ENCODE data around the gene DOK6. TPM values are rescaled to one million over a fixed set of nuclear protein-coding genes. Genes with fewer than 3 reads are reported as not detected.

Gene DOK6
- total and polyA plus RNA-seq, 10 donors: 0.09 to 2.0 (median 0.40) TPM

DNA sequence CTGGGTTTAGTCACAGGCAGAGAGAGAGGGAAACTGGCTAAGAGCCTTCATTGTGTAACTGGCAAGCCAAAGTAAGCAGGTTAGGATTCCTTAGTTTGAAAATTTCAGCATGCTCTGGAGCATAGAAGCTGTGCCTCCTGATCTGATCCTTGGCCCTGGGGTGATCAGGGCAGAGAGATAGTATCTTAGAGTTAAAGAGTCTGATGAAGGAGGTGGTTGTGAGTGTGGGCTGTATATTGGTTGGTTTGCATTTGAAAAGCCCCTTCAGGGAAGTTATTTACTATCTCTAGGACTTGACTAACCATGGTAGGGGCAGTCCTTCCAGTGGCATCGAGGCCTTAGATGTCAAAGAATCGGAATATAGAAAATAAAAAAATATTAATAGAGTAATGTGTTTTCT, 316.9 kb downstream of the DOK6 start:
- no peak for DNase-seq
- no peaks in the 10 kb centered on the region for H3K27me3 ChIP-seq (replicated peaks in 1 of 7)
- no peaks in the 10 kb centered on the region for H3K4me1 ChIP-seq
- H3K27ac ChIP-seq: no peak overlapping the region
- no peaks in the 10 kb centered on the region for H3K36me3 ChIP-seq
- peaks cover 8 to 40% (median 32%) of the 10 kb centered on the region in 8 donors for H3K9me3 ChIP-seq
- TF ChIP-seq POLR2A (IDR thresholded peaks at IDR 0.05): no peak
- TF ChIP-seq POLR2AphosphoS5 (IDR thresholded peaks at IDR 0.05): no peak
- TF ChIP-seq, protein P1, sequence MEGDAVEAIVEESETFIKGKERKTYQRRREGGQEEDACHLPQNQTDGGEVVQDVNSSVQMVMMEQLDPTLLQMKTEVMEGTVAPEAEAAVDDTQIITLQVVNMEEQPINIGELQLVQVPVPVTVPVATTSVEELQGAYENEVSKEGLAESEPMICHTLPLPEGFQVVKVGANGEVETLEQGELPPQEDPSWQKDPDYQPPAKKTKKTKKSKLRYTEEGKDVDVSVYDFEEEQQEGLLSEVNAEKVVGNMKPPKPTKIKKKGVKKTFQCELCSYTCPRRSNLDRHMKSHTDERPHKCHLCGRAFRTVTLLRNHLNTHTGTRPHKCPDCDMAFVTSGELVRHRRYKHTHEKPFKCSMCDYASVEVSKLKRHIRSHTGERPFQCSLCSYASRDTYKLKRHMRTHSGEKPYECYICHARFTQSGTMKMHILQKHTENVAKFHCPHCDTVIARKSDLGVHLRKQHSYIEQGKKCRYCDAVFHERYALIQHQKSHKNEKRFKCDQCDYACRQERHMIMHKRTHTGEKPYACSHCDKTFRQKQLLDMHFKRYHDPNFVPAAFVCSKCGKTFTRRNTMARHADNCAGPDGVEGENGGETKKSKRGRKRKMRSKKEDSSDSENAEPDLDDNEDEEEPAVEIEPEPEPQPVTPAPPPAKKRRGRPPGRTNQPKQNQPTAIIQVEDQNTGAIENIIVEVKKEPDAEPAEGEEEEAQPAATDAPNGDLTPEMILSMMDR (IDR thresholded peaks at IDR 0.05 in 8 of 11, conservative IDR thresholded peaks at IDR 0.05 in 3 of 11): no peak
- WGBS, 5 donors: 82 to 98% (median 88%) methylated on average over 2 of the region's 2 CpGs
- no peak overlapping the region for H3K4me3 ChIP-seq
- intact Hi-C loops (cut with DNase I; ENCODE audit: low total_unique reads): no loop called here

- no peak for DNase-seq
- H3K9me3 ChIP-seq: peaks cover 8 to 40% (median 32%) of the 10 kb centered on the region in 8 donors
- TF ChIP-seq POLR2AphosphoS5 (IDR thresholded peaks at IDR 0.05) (no peak), POLR2A (IDR thresholded peaks at IDR 0.05) (no peak)
- TF ChIP-seq, protein P1 (IDR thresholded peaks at IDR 0.05 in 8 of 11, conservative IDR thresholded peaks at IDR 0.05 in 3 of 11): no peak
- no peaks in the 10 kb centered on the region for H3K27me3 ChIP-seq (replicated peaks in 1 of 7)
- H3K36me3 ChIP-seq: no peaks in the 10 kb centered on the region
- WGBS, 5 donors: 79 to 93% (median 84%) methylated on average over 1 of the region's 1 CpG
- H3K4me1 ChIP-seq: no peaks in the 10 kb centered on the region
- intact Hi-C loops (cut with DNase I; ENCODE audit: low total_unique reads): no loop called here
- no peak overlapping the region for H3K27ac ChIP-seq
- H3K4me3 ChIP-seq: no peak overlapping the region
These were observed 318.3 kb downstream of the DOK6 start for GRCh38 chr18:69718912-69719547.

DNA sequence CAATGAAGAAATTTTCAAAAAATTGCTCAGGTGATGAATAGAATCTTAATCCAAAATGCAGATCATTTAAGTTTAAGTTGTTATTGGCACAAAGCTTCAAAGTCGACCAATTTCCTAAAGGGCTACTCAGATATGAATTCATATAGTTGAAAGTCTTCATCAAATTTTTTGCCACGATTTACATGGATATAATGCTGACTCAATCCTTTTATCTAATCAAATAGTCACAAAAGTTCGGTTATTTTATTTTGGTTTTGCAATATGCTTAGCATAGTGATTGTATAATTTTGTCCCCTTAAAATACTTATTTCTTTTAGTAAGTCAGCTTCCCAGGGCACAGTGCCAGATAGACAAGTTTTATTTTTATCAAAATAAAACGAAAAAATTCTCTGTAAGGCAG, 319.7 kb downstream of the DOK6 start:
- no peak overlapping the region for H3K27ac ChIP-seq
- H3K27me3 ChIP-seq (replicated peaks in 1 of 7): no peaks in the 10 kb centered on the region
- intact Hi-C loops (cut with DNase I; ENCODE audit: low total_unique reads): no loop called here
- H3K4me3 ChIP-seq: no peak overlapping the region
- H3K36me3 ChIP-seq: no peaks in the 10 kb centered on the region
- no peaks in the 10 kb centered on the region for H3K4me1 ChIP-seq
- H3K9me3 ChIP-seq: peaks cover 8 to 40% (median 32%) of the 10 kb centered on the region in 8 donors
- WGBS, 5 donors: 67 to 80% (median 76%) methylated on average over 4 of the region's 4 CpGs
- no peak for DNase-seq
- TF ChIP-seq, protein P1 (IDR thresholded peaks at IDR 0.05 in 8 of 11, conservative IDR thresholded peaks at IDR 0.05 in 3 of 11): no peak
- no peak for TF ChIP-seq POLR2A (IDR thresholded peaks at IDR 0.05)
- no peak for TF ChIP-seq POLR2AphosphoS5 (IDR thresholded peaks at IDR 0.05)

- Histone ChIP-seq H3K36me3 (no peaks in the 10 kb centered on the region), H3K4me1 (no peaks in the 10 kb centered on the region), H3K4me3 (no peak overlapping the region), H3K27ac (no peak overlapping the region), H3K27me3 (replicated peaks in 1 of 7) (no peaks in the 10 kb centered on the region), H3K9me3 (peaks cover 5 to 24% (median 17%) of the 10 kb centered on the region in 8 donors)
- intact Hi-C loops (cut with DNase I; ENCODE audit: low total_unique reads): no loop called here
- 56 to 73% (median 66%) methylated on average over 3 of the region's 3 CpGs for WGBS, 5 donors
- no peak for DNase-seq
- TF ChIP-seq POLR2AphosphoS5 (IDR thresholded peaks at IDR 0.05) (no peak), POLR2A (IDR thresholded peaks at IDR 0.05) (no peak)
- TF ChIP-seq, protein P1 (IDR thresholded peaks at IDR 0.05 in 8 of 11, conservative IDR thresholded peaks at IDR 0.05 in 3 of 11): no peak
These were observed 322.7 kb downstream of the DOK6 start for GRCh38 chr18:69723434-69723833.

Measured in spleen (tissue), 11 donors.